ENCODE measurements around the gene REL.

The REL gene

DNA sequence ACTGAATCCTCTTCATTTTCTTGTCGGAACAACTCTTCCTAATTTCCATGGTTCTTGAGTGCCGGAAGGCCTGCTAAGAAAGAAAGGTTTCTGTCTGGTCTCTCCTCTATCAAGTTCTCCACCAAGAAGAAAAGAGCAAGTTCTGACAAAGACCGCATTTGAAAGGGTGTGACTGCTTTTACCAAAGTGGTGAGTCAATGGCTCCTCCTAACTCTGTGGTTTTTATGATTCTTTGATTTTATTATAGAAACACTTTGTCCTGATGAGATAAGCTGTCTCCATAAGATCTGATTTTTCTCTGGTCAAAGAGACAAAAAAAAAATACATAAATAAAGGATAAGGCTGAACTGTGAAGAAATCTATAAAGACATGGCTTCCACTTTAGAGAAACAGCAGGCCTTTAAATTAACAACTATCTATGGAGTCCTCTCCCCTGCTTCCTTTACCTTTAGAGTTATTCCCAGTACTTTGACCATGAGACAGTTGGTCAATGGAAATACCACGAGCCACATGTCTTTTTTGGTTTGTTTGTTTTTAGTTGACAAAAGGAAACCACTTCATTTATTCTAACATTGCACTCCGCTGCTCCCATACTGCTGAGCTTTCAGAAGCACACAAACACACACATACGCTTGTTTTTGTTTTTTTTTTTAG is 67.7 kb downstream of the REL start:
- no peak for TF ChIP-seq TARDBP (IDR thresholded peaks at IDR 0.05)

DNA sequence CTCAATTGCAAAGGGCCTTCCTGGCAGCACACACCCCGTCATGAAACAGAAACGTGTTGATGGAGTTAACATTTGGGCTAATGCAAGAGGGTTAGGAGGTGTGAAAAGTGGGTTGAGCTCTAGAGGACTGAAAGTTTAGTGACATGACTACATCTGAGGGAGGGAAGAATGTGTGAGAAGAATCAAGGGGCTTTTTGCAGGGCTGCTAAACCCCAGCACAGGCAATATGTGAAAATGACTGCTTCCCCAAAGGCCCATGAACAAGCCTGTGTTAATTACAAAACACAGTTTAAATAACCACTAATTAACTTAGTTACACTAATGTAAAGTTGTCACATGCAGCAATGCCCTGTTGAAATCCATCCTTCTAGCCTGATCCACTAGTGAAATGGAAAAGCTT is 72.8 kb downstream of the REL start:
- POLR2A ChIA-PET, result no interaction called here
- DNase-seq (ENCODE audit: extremely low spot score), result no peak
- TF ChIP-seq FOXK2 (IDR thresholded peaks at IDR 0.05) (no peak), FOXA1 (IDR thresholded peaks at IDR 0.05) (no peak), HDGF (IDR thresholded peaks at IDR 0.05; ENCODE audit: borderline replicate concordance) (no peak), SP1 (IDR thresholded peaks at IDR 0.05) (no peak)

More for the DNA sequence above, 67.7 kb downstream of the REL start:
- POLR2A ChIA-PET, result no interaction called here
- CTCF ChIA-PET, result interaction anchor here (0.6 kb wide), 1 partner anchor 240 kb away, joined by 3 read pairs; no protein-coding TSS in a partner anchor
- DNase-seq (ENCODE audit: extremely low spot score), result no peak

DNA sequence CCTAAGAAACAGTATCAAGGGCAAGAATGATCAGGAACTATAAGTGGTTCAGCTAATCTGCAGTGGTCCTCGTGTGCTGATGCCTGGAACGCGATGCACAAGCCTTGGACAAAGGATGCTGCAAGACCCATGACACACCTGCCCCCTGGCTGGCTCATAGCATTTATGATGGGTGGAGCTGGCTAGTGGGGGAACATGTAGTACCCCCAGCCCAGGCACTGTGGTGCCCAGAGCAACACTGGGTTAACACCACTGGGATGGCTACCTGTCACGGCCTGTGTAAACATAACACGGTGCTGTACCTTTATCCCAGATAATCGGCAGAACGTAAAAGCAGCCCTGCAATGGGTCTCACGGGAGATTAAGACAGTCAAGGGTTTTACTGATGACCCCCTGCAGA is 75.8 kb downstream of the REL start:
- TF ChIP-seq CTBP1 (IDR thresholded peaks at IDR 0.05; ENCODE audit: borderline replicate concordance) (no peak), BHLHE40 (IDR thresholded peaks at IDR 0.05; ENCODE audit: borderline replicate concordance) (no peak), L3MBTL2 (conservative IDR thresholded peaks at IDR 0.05) (no peak), ZNF384 (IDR thresholded peaks at IDR 0.05) (no peak), SP1 (IDR thresholded peaks at IDR 0.05) (no peak), NFRKB (IDR thresholded peaks at IDR 0.05) (no peak), SUZ12 (IDR thresholded peaks at IDR 0.05) (no peak), HDGF (IDR thresholded peaks at IDR 0.05; ENCODE audit: borderline replicate concordance) (no peak)
- ChIA-PET CTCF (no interaction called here), POLR2A (no interaction called here)
- no peak for DNase-seq (ENCODE audit: extremely low spot score)

More for the DNA sequence above, 72.8 kb downstream of the REL start:
- CTCF ChIA-PET, result no interaction called here

DNA sequence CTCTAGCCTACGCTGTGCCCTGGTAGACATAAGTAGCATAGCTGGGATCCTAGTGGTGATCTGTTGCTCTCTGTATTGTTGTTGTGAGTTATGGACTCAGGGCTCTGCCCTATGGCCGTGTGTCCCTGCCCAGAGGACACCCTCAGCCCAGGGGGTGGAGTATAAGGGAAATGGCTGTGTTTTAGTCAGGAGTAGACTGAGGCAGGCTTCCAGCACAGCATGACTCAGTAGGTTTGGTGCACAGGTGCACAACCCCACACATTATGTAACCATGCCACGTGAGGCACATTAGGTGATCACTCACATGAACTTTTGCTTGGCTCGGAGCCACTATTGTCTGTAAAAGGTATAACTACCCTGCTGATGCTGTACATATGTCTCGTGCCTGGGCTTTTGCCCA is 76.3 kb downstream of the REL start:
- TF ChIP-seq SP1 (IDR thresholded peaks at IDR 0.05), result no peak
- CTCF ChIA-PET, result no interaction called here
- POLR2A ChIA-PET, result no interaction called here
- DNase-seq (ENCODE audit: extremely low spot score), result no peak

DNA sequence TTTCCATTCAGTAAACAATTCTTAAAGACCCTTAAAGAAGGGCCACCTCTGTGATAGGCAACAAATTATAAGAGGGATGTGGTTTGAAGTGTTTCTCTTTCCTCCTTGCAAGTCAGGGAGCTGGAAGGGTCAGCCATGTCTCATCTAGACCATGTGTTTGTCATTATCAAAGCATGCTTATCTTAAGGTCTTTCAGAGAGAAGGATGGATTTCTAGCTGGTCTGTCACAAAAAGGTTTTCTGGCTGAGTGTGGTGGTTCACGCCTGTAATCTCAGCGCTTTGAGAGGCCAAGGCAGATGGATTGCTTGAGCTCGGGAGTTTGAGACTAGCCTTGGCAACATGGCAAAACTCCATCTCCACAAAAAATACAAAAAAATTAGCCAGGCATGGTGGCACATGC is 77.0 kb downstream of the REL start:
- no peak for TF ChIP-seq BHLHE40 (IDR thresholded peaks at IDR 0.05; ENCODE audit: borderline replicate concordance)
- no peak for TF ChIP-seq ELF4 (IDR thresholded peaks at IDR 0.05)
- no peak for TF ChIP-seq FOXA1 (IDR thresholded peaks at IDR 0.05)
- no peak for TF ChIP-seq CTBP1 (IDR thresholded peaks at IDR 0.05; ENCODE audit: borderline replicate concordance)
- TF ChIP-seq FOXK2 (IDR thresholded peaks at IDR 0.05), result no peak
- CTCF ChIA-PET, result no interaction called here
- POLR2A ChIA-PET, result no interaction called here

DNA sequence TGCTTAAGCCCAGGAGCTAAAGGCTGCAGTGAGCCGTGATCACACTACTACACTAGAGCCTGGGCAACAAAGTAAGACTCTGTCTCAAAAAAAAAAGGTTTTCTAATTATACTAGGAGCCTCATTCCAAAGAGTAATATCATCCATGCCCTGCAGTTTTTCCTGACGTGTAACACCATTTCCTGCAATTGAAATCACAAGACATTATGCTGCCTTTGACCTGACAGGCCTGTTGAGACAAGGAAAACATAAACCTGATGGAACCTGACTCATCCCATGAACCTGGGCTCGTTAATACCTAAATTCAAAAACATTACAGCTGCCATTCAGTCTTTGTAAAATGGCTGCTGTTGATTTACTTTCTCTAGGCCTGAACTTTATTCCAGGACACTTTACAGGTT is 77.4 kb downstream of the REL start:
- no peak for DNase-seq (ENCODE audit: extremely low spot score)
- TF ChIP-seq SUZ12 (IDR thresholded peaks at IDR 0.05), result no peak
- TF ChIP-seq FOXA1 (IDR thresholded peaks at IDR 0.05), result no peak
- TF ChIP-seq ELF4 (IDR thresholded peaks at IDR 0.05), result no peak
- TF ChIP-seq TARDBP (IDR thresholded peaks at IDR 0.05), result no peak
- no peak for TF ChIP-seq ARNT (IDR thresholded peaks at IDR 0.05)
- no peak for TF ChIP-seq FOXK2 (IDR thresholded peaks at IDR 0.05)
- TF ChIP-seq, protein P1, sequence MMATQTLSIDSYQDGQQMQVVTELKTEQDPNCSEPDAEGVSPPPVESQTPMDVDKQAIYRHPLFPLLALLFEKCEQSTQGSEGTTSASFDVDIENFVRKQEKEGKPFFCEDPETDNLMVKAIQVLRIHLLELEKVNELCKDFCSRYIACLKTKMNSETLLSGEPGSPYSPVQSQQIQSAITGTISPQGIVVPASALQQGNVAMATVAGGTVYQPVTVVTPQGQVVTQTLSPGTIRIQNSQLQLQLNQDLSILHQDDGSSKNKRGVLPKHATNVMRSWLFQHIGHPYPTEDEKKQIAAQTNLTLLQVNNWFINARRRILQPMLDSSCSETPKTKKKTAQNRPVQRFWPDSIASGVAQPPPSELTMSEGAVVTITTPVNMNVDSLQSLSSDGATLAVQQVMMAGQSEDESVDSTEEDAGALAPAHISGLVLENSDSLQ (IDR thresholded peaks at IDR 0.05), result no peak
- no peak for TF ChIP-seq BHLHE40 (IDR thresholded peaks at IDR 0.05; ENCODE audit: borderline replicate concordance)
- TF ChIP-seq ZNF384 (IDR thresholded peaks at IDR 0.05), result no peak
- TF ChIP-seq SP1 (IDR thresholded peaks at IDR 0.05), result no peak
- TF ChIP-seq LEF1 (IDR thresholded peaks at IDR 0.05; ENCODE audit: borderline replicate concordance), result no peak
- no peak for TF ChIP-seq CTBP1 (IDR thresholded peaks at IDR 0.05; ENCODE audit: borderline replicate concordance)
- TF ChIP-seq NFRKB (IDR thresholded peaks at IDR 0.05), result no peak
- TF ChIP-seq HDGF (IDR thresholded peaks at IDR 0.05; ENCODE audit: borderline replicate concordance), result no peak
- TF ChIP-seq L3MBTL2 (conservative IDR thresholded peaks at IDR 0.05), result no peak
- no peak for TF ChIP-seq FOXM1 (IDR thresholded peaks at IDR 0.05; ENCODE audit: borderline replicate concordance)
- ChIA-PET POLR2A (no interaction called here), CTCF (no interaction called here)

More for the DNA sequence above, 77.0 kb downstream of the REL start:
- DNase-seq (ENCODE audit: extremely low spot score), result no peak

DNA sequence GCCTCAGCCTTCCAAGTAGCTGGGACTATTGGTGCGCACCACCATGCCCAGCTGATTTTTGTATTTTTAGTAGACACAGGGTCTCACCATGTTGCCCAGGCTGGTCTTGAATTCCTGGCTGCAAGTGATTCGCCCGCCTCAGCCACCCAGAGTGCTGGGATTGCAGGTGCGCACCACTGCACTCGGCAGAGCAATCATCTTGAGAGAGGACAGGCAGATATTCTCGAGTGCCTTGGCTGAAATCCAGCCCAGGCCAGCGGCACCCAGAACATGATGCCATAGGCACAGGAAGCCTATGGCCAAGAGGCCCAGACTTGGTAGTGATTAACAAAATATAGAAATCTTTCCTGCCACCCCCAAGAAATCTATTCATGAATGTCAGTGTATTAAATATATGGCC is 78.1 kb downstream of the REL start:
- no peak for DNase-seq (ENCODE audit: extremely low spot score)
- POLR2A ChIA-PET, result no interaction called here
- TF ChIP-seq, protein P1 (IDR thresholded peaks at IDR 0.05), result no peak
- TF ChIP-seq SUZ12 (IDR thresholded peaks at IDR 0.05) (no peak), LEF1 (IDR thresholded peaks at IDR 0.05; ENCODE audit: borderline replicate concordance) (no peak), FOXA1 (IDR thresholded peaks at IDR 0.05) (no peak), ARNT (IDR thresholded peaks at IDR 0.05) (no peak), TARDBP (IDR thresholded peaks at IDR 0.05) (no peak), ZNF384 (IDR thresholded peaks at IDR 0.05) (no peak)
- CTCF ChIA-PET, result no interaction called here

DNA sequence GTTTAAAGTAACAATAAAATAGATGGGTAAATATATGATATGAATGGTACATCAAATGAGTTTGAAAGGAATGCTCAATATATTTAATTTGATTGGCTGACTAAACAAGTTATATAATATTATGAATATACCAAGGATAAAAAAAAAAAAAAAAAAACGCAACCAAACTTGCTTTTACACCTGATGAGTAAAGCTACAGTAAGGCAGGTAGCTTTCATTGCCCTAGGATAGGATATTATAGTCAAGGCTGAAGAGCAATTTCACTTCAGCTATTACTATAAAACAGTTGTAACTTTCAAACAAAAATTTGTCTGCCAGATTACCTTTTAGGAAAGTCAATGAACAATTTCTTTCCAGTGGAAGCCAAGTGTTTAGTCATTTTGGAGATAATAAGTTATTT is 79.3 kb downstream of the REL start:
- POLR2A ChIA-PET, result no interaction called here
- CTCF ChIA-PET, result no interaction called here
- DNase-seq (ENCODE audit: extremely low spot score), result no peak
- TF ChIP-seq NFRKB (IDR thresholded peaks at IDR 0.05), result no peak
- no peak for TF ChIP-seq L3MBTL2 (conservative IDR thresholded peaks at IDR 0.05)
- TF ChIP-seq FOXA1 (IDR thresholded peaks at IDR 0.05), result no peak
- TF ChIP-seq SUZ12 (IDR thresholded peaks at IDR 0.05), result no peak
- TF ChIP-seq CTBP1 (IDR thresholded peaks at IDR 0.05; ENCODE audit: borderline replicate concordance), result no peak
- TF ChIP-seq LEF1 (IDR thresholded peaks at IDR 0.05; ENCODE audit: borderline replicate concordance), result no peak
- TF ChIP-seq, protein P1 (IDR thresholded peaks at IDR 0.05), result no peak
- TF ChIP-seq ARNT (IDR thresholded peaks at IDR 0.05), result no peak
- TF ChIP-seq FOXK2 (IDR thresholded peaks at IDR 0.05), result no peak
- TF ChIP-seq TARDBP (IDR thresholded peaks at IDR 0.05), result no peak
- no peak for TF ChIP-seq BHLHE40 (IDR thresholded peaks at IDR 0.05; ENCODE audit: borderline replicate concordance)
- no peak for TF ChIP-seq FOXM1 (IDR thresholded peaks at IDR 0.05; ENCODE audit: borderline replicate concordance)
- TF ChIP-seq SP1 (IDR thresholded peaks at IDR 0.05), result no peak
- TF ChIP-seq ZNF384 (IDR thresholded peaks at IDR 0.05), result no peak
- TF ChIP-seq ELF4 (IDR thresholded peaks at IDR 0.05), result no peak
- no peak for TF ChIP-seq HDGF (IDR thresholded peaks at IDR 0.05; ENCODE audit: borderline replicate concordance)
